ENCODE results near the gene KCNQ5.

KCNQ5 gene

DNA sequence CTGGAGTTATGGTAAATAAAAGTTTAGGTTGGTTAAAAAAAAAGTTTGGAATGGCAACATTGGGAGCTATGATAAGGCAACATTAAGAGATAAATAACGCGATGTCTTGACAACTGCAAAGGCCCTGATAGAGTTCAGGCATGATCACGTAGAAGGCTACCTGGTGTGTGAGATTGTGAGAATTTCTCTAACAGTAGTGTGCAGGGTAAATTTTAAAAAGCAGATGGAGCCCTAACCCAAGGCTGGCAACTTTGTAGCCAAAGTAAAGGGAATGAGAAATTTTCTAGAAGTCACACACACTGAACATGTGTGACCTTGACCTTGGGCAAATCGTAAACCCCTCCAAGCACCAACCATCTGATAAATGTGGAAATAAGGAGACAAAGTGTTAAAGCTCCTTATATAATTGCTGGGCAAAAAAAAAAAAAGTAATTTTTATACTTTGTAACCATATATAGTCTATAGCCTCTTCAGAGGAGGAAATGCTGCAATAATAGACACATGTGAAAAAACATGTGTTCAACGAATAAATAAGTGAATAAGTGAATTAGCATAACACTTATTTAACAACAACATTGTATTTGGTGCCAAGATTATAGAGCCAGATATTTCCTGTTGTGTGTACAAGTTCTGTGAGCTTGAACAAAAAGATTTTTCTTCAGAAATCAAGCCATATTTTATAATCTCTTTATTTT is 18.2 kb downstream of the KCNQ5 start:
- DNase-seq (ENCODE audit: extremely low read depth, low read depth) = no peak
- TF ChIP-seq, protein P1, sequence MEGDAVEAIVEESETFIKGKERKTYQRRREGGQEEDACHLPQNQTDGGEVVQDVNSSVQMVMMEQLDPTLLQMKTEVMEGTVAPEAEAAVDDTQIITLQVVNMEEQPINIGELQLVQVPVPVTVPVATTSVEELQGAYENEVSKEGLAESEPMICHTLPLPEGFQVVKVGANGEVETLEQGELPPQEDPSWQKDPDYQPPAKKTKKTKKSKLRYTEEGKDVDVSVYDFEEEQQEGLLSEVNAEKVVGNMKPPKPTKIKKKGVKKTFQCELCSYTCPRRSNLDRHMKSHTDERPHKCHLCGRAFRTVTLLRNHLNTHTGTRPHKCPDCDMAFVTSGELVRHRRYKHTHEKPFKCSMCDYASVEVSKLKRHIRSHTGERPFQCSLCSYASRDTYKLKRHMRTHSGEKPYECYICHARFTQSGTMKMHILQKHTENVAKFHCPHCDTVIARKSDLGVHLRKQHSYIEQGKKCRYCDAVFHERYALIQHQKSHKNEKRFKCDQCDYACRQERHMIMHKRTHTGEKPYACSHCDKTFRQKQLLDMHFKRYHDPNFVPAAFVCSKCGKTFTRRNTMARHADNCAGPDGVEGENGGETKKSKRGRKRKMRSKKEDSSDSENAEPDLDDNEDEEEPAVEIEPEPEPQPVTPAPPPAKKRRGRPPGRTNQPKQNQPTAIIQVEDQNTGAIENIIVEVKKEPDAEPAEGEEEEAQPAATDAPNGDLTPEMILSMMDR (IDR thresholded peaks at IDR 0.05; ENCODE audit: low read depth, low read length) = no peak; the same call in 1 of the 2 replicates

DNA sequence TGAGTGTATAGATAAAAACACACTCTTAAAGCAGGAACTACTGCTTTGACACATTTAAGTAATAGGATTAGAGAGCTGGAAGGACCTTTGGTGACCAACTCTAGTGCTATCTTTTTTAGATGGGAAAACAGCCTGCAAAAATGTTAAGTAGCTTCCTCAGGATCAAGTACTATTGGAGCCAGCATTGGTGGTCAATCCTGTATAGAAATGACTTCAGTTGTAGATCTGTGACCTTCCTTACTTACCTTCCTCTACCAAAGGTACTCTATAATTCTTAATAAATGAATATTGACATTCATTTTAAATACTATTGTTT is 18.7 kb downstream of the KCNQ5 start:
- TF ChIP-seq, protein P1 (IDR thresholded peaks at IDR 0.05; ENCODE audit: low read depth, low read length) = no peak
- no peak for DNase-seq (ENCODE audit: extremely low read depth, low read depth)

DNA sequence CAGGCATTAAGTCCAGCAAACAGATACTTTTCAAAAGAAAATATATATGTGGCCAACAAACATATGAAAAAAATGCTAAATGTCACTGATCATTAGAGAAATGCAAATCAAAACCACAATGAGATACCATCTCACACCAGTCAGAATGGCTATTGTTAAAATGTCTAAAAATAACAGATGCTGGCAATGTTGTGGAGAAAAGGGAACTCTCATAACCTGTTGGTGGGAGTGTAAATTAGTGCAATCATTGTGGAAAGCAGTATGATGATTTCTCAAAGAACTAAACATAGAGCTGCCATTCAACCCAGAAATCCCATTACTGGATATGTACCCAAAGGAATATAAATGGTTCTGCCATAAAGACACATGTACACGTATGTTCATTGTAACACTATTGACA is 20.6 kb downstream of the KCNQ5 start:
- no peak for DNase-seq (ENCODE audit: extremely low read depth, low read depth)
- TF ChIP-seq, protein P1 (IDR thresholded peaks at IDR 0.05; ENCODE audit: low read depth, low read length) = no peak

DNA sequence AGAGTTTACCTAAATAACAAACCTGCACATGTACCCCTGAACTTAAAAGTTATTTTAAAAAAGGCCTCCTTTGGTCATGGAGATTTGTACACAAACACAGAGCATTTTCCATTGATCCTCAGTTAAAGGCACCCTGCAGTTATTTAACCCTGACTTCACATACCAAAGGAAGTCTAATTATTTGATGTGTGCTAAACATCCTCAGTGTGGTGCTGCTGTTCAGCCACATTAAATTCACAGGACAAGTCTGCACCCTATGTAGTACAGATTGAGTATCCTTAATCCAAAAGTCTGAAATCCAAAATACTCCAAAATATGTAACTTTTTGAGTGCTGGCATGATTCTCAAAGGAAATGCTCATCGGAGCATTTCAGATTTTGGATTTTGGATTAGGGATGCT is 21.4 kb downstream of the KCNQ5 start:
- TF ChIP-seq, protein P1 (IDR thresholded peaks at IDR 0.05; ENCODE audit: low read depth, low read length) = no peak; the same call in 1 of the 2 replicates
- DNase-seq (ENCODE audit: extremely low read depth, low read depth) = no peak

DNA sequence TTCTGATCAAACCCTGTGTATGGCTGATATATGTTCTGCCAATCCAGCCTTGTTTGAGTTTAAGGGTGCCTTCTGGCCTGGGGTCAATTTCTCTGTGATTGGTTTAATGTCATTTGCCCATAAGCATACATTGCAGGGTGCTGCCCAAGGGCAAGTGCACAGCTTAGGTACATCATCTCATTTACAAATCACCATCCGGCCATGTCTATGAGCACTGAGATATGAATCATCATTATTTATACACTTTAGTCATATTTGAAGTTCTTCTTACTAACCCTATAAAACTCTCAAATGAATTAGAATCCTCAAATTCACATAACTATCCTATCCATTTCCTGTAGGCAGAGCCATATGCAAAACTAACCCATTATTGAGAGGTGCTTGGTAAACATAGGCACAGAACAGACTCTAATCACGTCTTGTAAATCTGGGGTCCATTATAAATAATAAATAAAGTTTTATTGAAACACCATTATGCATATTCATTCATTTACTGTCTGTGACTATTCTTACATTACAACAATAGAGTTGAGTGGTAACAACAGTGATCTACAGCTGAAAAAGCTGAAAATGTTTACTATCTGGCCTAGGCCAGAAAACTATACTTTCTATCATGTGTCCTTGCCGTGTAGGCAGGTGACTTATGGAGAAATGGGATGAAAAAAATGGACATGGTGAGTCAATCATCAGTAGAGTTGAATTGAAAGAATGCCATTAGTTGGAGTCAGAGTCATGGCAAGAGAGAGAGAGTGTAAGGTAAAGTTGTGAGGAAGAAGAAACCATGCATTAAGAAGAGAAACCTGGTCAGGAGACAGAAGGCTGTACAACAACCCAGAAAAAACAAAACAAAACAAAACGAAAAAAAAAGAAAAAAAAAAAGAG is 25.0 kb downstream of the KCNQ5 start:
- TF ChIP-seq, protein P1 (IDR thresholded peaks at IDR 0.05; ENCODE audit: low read depth, low read length) = no peak
- DNase-seq (ENCODE audit: extremely low read depth, low read depth) = no peak

DNA sequence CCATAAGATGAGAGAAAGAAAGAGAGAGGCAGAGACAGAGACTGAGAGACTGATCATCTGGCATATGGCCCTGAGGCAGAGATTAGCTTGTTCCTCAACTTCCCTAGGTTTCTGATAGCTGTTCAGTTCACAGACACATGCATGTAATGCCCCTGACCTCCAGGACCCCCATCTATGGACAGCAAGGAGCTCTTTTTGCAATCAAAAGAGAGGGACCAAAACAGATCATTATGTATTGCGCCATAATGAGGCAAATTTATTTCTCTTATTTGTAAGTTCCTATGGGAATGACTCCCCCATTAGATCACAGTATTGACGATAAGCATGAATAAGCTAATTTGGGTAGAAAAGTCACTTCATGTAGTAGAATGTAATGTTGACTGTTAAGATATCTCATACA is 25.6 kb downstream of the KCNQ5 start:
- TF ChIP-seq, protein P1 (IDR thresholded peaks at IDR 0.05; ENCODE audit: low read depth, low read length) = no peak
- no peak for DNase-seq (ENCODE audit: extremely low read depth, low read depth)

All from AG09319 (cell line).